ENCODE data around the gene UQCR10. TPM values are rescaled to one million over a fixed set of nuclear protein-coding genes. Genes with fewer than 3 reads are reported as not detected.

The UQCR10 gene
- total RNA-seq, 1 experiment from 2014 or later, result 119 TPM

DNA sequence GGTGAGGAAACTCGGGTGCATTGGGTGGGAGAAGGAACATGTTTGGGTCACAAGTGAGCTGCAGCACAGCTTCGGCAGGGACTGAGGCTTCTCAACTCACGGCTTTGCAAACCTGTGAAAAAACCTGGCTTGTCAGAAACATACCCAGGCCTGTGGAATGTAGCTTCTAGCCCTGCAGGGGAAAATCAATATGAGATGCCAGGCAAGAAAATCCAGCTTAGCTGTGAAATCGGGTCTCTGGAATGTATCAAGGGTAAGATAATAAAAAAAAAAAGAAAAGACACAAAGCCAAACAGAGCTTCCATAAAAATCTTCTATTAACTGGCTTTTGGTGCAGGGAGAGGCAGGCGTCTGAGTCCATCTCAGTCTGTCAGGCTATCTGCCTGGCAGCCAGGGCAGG lies 28.5 kb downstream of the UQCR10 start:
- no peak overlapping the region for H3K4me3 ChIP-seq (ENCODE audit: low read depth, low read length, poor library complexity, severe bottlenecking)
- H3K27me3 ChIP-seq (replicated peaks; ENCODE audit: insufficient read depth, low read depth, low read length, poor library complexity), result no peaks in the 10 kb centered on the region
- intact Hi-C loops (cut with micrococcal nuclease; ENCODE audit: unreplicated experiment), result no loop called here
- no peaks in the 10 kb centered on the region for H3K4me1 ChIP-seq (ENCODE audit: insufficient read depth, low read length, poor library complexity, severe bottlenecking)
- TF ChIP-seq, protein P1, sequence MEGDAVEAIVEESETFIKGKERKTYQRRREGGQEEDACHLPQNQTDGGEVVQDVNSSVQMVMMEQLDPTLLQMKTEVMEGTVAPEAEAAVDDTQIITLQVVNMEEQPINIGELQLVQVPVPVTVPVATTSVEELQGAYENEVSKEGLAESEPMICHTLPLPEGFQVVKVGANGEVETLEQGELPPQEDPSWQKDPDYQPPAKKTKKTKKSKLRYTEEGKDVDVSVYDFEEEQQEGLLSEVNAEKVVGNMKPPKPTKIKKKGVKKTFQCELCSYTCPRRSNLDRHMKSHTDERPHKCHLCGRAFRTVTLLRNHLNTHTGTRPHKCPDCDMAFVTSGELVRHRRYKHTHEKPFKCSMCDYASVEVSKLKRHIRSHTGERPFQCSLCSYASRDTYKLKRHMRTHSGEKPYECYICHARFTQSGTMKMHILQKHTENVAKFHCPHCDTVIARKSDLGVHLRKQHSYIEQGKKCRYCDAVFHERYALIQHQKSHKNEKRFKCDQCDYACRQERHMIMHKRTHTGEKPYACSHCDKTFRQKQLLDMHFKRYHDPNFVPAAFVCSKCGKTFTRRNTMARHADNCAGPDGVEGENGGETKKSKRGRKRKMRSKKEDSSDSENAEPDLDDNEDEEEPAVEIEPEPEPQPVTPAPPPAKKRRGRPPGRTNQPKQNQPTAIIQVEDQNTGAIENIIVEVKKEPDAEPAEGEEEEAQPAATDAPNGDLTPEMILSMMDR (conservative IDR thresholded peaks at IDR 0.05; ENCODE audit: low read depth, low read length), result no peak
- TF ChIP-seq EZH2 (IDR thresholded peaks at IDR 0.05; ENCODE audit: borderline replicate concordance, low read depth, low read length, poor library complexity, severe bottlenecking), result no peak
- no peak for DNase-seq (ENCODE audit: low spot score)
- H3K27ac ChIP-seq (ENCODE audit: low read depth, low read length, poor library complexity, severe bottlenecking), result no peak overlapping the region
- H3K36me3 ChIP-seq (ENCODE audit: insufficient read depth, low read length, poor library complexity, severe bottlenecking), result peaks cover 30% of the 10 kb centered on the region
- BruUV-seq (replicated peaks), result no TSS peak
- no peaks in the 10 kb centered on the region for H3K9me3 ChIP-seq (ENCODE audit: low read depth, low read length, poor library complexity, severe bottlenecking)
- ChIA-PET CTCF (no interaction called here), POLR2A (ENCODE audit: low non-redundant PET) (no interaction called here)

DNA sequence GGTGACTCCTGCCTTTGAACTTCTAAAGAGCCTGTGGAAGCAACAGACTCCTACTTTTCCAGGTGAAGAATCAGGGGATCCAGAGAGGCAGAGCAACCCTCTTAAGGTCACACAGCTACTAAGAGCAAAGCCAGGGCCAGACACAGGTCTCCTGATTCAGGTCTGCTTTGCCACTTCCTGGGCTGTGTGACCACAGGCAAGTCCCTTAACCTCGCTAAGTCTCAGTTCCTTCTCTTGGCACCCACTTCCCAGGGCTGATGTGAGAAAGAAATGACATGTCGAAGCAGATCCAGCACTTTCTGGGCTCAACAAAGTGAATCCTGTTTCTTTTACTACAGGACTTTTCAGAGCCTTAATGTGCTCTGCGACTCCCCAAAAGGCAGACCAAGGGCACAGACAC lies 30.2 kb downstream of the UQCR10 start:
- no TSS peak for BruUV-seq (replicated peaks)
- POLR2A ChIA-PET (ENCODE audit: low non-redundant PET), result interaction anchor here (0.6 kb wide), 1 partner anchor 93 kb away, joined by 3 read pairs; no protein-coding TSS in a partner anchor
- intact Hi-C loops (cut with micrococcal nuclease; ENCODE audit: unreplicated experiment), result no loop called here
- Histone ChIP-seq H3K27me3 (replicated peaks; ENCODE audit: insufficient read depth, low read depth, low read length, poor library complexity) (no peaks in the 10 kb centered on the region), H3K27ac (ENCODE audit: low read depth, low read length, poor library complexity, severe bottlenecking) (no peak overlapping the region), H3K4me1 (ENCODE audit: insufficient read depth, low read length, poor library complexity, severe bottlenecking) (no peaks in the 10 kb centered on the region), H3K4me3 (ENCODE audit: low read depth, low read length, poor library complexity, severe bottlenecking) (no peak overlapping the region), H3K36me3 (ENCODE audit: insufficient read depth, low read length, poor library complexity, severe bottlenecking) (peaks cover 36% of the 10 kb centered on the region), H3K9me3 (ENCODE audit: low read depth, low read length, poor library complexity, severe bottlenecking) (no peaks in the 10 kb centered on the region)
- CTCF ChIA-PET, result no interaction called here
- DNase-seq (ENCODE audit: low spot score), result no peak
- TF ChIP-seq, protein P1 (conservative IDR thresholded peaks at IDR 0.05; ENCODE audit: low read depth, low read length), result no peak
- TF ChIP-seq EZH2 (IDR thresholded peaks at IDR 0.05; ENCODE audit: borderline replicate concordance, low read depth, low read length, poor library complexity, severe bottlenecking), result no peak

DNA sequence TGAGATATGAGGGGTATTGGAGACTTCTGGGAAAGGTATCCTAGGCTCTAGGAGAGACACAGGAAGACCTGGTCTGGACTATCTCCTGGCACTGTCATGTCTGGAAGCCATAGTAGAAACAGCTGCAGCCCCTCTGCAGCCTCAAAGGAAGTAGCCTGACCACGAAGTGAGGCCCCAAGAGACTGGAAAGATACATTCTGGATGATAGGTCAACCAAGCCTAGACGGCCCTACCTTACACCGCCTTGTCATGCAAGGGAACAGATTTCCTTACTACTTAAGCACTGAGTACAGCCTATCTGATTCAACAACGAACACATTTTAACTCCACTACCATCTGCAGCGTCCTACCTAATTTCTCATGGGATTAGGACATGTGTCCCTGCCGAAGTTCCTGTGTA lies 31.1 kb downstream of the UQCR10 start:
- no peak for DNase-seq (ENCODE audit: low spot score)
- Histone ChIP-seq H3K9me3 (ENCODE audit: low read depth, low read length, poor library complexity, severe bottlenecking) (no peaks in the 10 kb centered on the region), H3K27me3 (replicated peaks; ENCODE audit: insufficient read depth, low read depth, low read length, poor library complexity) (no peaks in the 10 kb centered on the region), H3K4me3 (ENCODE audit: low read depth, low read length, poor library complexity, severe bottlenecking) (no peak overlapping the region), H3K36me3 (ENCODE audit: insufficient read depth, low read length, poor library complexity, severe bottlenecking) (peaks cover 31% of the 10 kb centered on the region), H3K27ac (ENCODE audit: low read depth, low read length, poor library complexity, severe bottlenecking) (no peak overlapping the region), H3K4me1 (ENCODE audit: insufficient read depth, low read length, poor library complexity, severe bottlenecking) (no peaks in the 10 kb centered on the region)
- no TSS peak for BruUV-seq (replicated peaks)
- intact Hi-C loops (cut with micrococcal nuclease; ENCODE audit: unreplicated experiment), result no loop called here
- no peak for TF ChIP-seq EZH2 (IDR thresholded peaks at IDR 0.05; ENCODE audit: borderline replicate concordance, low read depth, low read length, poor library complexity, severe bottlenecking)
- TF ChIP-seq, protein P1 (conservative IDR thresholded peaks at IDR 0.05; ENCODE audit: low read depth, low read length), result no peak
- POLR2A ChIA-PET (ENCODE audit: low non-redundant PET), result no interaction called here
- CTCF ChIA-PET, result no interaction called here
